HG03571 (cell line): ENCODE measurements around the gene ARHGAP26.

ENCODE experiments used
- ATAC-seq: cut with Tn5 transposase; IDR thresholded peaks from one replicate; pipeline ENCODE4 v1.9.1; 2021; ENCODE audit not compliant: unreplicated experiment

The ARHGAP26 gene

DNA sequence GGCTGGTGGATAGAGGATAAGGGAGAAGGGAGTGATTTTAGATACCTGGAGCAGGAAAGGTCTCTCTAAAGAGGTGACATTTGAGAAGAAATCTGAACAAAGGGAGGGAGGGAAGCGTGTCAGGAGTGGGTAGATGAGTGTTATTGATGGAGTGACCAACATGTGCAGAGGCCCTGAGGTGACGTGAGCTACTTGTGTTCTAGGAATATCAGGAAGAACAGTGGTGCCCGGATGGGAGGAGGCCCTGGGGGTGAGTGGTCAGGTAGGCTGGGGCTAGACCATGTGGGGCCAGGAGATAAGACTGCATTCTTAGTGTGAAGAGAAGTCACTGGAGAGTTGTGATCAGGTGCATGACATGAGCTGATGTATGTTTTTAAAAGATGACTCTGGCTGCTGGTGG lies 256.2 kb downstream of the ARHGAP26 start:
- ATAC-seq = no peak

- no peak for ATAC-seq
Measured at GRCh38 chr5:143029293-143029692, 259.1 kb downstream of the ARHGAP26 start.

GRCh38 chr5:143030349-143030748 lies 260.2 kb downstream of the ARHGAP26 start:
- no peak for ATAC-seq

DNA sequence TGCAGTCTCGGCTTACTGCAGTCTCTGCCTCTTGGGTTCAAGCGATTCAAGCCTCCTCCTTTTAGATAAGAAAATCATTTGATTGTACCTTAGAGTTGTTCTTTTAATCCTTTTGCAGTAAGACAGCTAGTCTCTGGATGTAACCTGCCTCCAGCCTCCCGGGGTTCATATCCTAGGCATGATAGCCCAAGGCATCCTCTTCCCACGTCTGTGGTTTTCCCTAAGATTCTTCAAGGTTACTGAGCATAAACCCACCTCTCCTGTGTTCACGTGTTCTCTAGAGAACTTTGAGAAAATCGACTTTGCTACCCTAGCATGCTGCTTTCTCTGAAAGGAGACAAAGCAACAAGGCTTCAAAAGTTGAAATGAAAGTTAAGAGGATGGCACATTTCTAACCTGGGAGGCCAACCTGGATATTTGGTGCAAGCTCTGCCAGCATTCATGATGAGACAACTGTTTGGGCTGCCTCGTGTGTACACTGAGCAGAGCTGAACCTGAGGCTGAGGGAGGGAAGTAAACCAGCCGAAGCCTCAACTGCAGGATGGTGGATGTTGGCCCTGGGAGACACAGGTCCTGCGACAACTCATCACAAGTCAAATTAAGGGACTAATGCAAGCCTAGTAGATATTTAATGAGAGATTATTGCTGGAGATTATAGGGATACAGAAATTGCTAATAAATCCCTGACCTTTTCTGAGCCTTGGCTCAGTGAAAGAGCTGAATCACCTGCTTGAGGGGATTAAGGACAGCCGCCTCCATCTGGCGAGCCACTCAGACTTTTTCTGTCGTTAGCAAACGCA lies 261.8 kb downstream of the ARHGAP26 start:
- no peak for ATAC-seq

GRCh38 chr5:143032581-143032836 lies 262.3 kb downstream of the ARHGAP26 start:
- no peak for ATAC-seq

GRCh38 chr5:143033535-143034250 lies 263.5 kb downstream of the ARHGAP26 start:
- no peak for ATAC-seq

GRCh38 chr5:143036146-143036927 lies 266.2 kb downstream of the ARHGAP26 start:
- no peak for ATAC-seq

- no peak for ATAC-seq
Measured at GRCh38 chr5:143037071-143037470, 266.9 kb downstream of the ARHGAP26 start.

GRCh38 chr5:143037708-143038107 lies 267.5 kb downstream of the ARHGAP26 start:
- no peak for ATAC-seq

GRCh38 chr5:143040622-143041021 lies 270.4 kb downstream of the ARHGAP26 start:
- no peak for ATAC-seq

DNA sequence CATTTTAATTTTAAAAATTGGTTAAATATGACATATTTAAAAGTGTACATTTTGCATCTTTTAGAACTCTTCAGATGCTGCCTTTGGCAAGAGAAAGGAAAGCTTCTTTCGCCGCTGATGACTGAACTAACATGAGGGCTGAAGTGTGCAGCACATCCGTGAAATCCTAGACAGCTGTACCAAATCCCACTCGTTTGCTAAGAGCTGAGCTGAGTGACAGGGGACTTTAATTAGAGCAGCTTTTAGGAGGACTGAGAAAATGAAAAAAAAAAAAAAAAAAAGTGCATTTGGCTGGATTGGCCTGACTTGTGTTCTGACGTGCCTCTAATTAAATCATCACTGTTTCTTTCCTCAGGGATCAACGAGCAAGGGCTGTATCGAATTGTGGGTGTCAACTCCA lies 271.3 kb downstream of the ARHGAP26 start:
- ATAC-seq = no peak

GRCh38 chr5:143041972-143042770 lies 272.0 kb downstream of the ARHGAP26 start:
- no peak for ATAC-seq

GRCh38 chr5:143044265-143044664 lies 274.1 kb downstream of the ARHGAP26 start:
- no peak for ATAC-seq

DNA sequence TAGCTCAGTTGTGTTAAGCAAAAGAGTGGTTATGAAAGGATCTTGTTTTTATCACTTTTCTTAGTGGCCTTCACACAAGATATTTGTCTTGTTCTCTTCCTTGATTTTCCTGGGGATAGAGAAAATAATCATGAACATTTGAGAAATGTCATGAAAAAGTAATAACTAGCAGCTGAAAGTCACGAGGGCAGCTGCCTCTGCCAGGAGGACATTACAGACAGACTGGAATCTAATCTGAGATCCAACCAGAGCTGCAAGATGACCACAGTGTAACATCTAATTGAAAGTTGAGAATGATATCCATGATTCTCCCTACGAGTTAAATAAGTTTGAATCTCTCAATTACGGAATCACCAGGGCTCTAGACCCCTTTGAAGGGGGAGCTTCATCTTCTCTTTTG lies 274.9 kb downstream of the ARHGAP26 start:
- ATAC-seq = no peak

GRCh38 chr5:143046314-143046713 lies 276.1 kb downstream of the ARHGAP26 start:
- ATAC-seq = no peak

- ATAC-seq = no peak
Measured at GRCh38 chr5:143047091-143047490, 276.9 kb downstream of the ARHGAP26 start.

DNA sequence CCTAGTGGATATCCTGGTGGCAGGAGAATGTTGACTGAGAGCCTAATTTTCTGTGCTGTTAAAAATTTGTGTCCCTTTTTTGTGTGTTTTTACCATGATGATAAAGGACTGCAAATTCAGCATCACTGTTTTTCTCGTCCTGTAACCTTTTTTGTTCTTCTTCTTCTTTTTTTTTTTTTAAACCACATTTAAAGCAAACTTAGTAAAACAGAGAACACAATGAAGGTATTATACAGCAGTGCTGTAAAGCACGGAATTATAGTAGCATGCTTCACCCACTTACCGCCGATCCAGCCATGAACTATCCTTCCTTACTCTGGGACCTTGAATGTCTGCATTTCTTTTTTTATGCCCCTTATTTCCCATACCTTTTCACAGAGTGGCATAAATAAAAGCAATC lies 280.0 kb downstream of the ARHGAP26 start:
- no peak for ATAC-seq

DNA sequence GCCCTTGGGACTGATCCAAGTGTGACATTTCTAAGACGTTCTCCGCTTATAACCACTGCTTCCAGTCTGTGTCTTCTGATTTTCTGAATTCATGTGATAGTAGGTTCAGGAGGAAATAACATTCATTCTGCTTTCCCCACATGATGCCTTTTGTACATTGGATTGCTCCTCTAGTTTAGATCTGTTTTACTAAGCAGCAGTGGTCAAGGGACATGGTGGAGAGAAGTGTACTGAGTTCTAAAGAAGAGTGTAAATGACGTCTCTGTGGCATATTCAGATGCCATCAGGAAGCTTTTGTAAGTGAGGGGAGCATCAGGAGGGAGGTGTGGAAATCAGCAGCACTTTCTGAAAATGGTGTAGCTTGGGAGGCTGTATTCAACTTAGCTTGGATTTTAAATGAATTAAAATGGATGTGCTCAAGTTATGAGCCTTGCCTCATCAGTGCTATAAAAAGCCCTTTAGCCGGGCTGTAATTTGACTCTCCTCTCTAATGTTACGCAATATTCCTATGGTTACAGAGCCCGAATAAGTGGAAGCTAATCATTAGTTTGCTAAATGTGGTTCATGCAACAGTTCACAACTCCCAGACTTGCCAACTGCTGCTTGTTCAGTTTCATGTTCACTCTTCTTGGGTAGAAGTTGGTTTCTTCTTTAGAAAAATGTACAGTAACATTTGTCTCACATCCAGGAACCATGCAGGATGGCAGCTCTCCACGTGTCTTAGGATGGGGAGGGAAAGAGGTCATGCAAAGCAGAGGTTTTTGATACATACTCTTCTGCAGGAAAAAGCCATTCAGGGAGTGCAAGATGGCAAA lies 281.3 kb downstream of the ARHGAP26 start:
- ATAC-seq = no peak

- no peak for ATAC-seq
Measured at GRCh38 chr5:143052967-143053682, 282.9 kb downstream of the ARHGAP26 start.

- no peak for ATAC-seq
Measured at GRCh38 chr5:143053780-143054179, 283.6 kb downstream of the ARHGAP26 start.
